Central memory CD8-positive, alpha-beta T cell (primary cell): ENCODE results near the gene STARD8.
"Not testable (repeated sequence)": the region's sequence is repeated elsewhere in the genome, so short reads cannot be mapped to it uniquely, and the experiment has no call there.

Experiments
- ATAC-seq: fragments of 150-1000 bp; cut with Tn5 transposase; replicated peaks from 2 replicates; pipeline ENCODE4 v1.10.0; 2022; ENCODE audit warnings: mild to moderate bottlenecking, moderate FRiP score, moderate number of reproducible peaks; ENCODE audit not compliant: poor library complexity, severe bottlenecking; ENCODE audit errors: extremely low read depth
- DNase-seq, 2 donors: peaks; one replicate each; pipeline ENCODE4 v3.0.0; 2021; ENCODE audit warnings: low spot score in 2 of 2
- H3K27ac Mint-ChIP-seq: one replicate; pipeline ENCODE4 v1.8.0; 2022; ENCODE audit warnings: low read depth, mild to moderate bottlenecking, moderate library complexity, mixed read lengths
- H3K27me3 Mint-ChIP-seq: one replicate; pipeline ENCODE4 v1.8.0; 2022; ENCODE audit warnings: mixed read lengths
- H3K36me3 Mint-ChIP-seq: one replicate; pipeline ENCODE4 v1.8.0; 2022; ENCODE audit warnings: mild to moderate bottlenecking, moderate library complexity, mixed read lengths; ENCODE audit not compliant: insufficient read depth
- H3K4me1 Mint-ChIP-seq: one replicate; pipeline ENCODE4 v1.8.0; 2022; ENCODE audit warnings: mixed read lengths
- H3K4me3 Mint-ChIP-seq: one replicate; pipeline ENCODE4 v1.8.0; 2022; ENCODE audit warnings: mild to moderate bottlenecking, moderate library complexity, mixed read lengths
- H3K9me3 Mint-ChIP-seq: one replicate; pipeline ENCODE4 v1.8.0; 2022; ENCODE audit warnings: mixed read lengths

The STARD8 gene, protein sequence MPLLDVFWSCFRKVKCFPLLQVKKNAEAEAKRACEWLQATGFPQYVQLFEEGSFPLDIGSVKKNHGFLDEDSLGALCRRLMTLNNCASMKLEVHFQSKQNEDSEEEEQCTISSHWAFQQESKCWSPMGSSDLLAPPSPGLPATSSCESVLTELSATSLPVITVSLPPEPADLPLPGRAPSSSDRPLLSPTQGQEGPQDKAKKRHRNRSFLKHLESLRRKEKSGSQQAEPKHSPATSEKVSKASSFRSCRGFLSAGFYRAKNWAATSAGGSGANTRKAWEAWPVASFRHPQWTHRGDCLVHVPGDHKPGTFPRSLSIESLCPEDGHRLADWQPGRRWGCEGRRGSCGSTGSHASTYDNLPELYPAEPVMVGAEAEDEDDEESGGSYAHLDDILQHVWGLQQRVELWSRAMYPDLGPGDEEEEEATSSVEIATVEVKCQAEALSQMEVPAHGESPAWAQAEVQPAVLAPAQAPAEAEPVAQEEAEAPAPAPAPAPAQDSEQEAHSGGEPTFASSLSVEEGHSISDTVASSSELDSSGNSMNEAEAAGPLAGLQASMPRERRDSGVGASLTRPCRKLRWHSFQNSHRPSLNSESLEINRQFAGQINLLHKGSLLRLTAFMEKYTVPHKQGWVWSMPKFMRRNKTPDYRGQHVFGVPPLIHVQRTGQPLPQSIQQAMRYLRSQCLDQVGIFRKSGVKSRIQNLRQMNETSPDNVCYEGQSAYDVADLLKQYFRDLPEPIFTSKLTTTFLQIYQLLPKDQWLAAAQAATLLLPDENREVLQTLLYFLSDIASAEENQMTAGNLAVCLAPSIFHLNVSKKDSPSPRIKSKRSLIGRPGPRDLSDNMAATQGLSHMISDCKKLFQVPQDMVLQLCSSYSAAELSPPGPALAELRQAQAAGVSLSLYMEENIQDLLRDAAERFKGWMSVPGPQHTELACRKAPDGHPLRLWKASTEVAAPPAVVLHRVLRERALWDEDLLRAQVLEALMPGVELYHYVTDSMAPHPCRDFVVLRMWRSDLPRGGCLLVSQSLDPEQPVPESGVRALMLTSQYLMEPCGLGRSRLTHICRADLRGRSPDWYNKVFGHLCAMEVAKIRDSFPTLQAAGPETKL

DNA sequence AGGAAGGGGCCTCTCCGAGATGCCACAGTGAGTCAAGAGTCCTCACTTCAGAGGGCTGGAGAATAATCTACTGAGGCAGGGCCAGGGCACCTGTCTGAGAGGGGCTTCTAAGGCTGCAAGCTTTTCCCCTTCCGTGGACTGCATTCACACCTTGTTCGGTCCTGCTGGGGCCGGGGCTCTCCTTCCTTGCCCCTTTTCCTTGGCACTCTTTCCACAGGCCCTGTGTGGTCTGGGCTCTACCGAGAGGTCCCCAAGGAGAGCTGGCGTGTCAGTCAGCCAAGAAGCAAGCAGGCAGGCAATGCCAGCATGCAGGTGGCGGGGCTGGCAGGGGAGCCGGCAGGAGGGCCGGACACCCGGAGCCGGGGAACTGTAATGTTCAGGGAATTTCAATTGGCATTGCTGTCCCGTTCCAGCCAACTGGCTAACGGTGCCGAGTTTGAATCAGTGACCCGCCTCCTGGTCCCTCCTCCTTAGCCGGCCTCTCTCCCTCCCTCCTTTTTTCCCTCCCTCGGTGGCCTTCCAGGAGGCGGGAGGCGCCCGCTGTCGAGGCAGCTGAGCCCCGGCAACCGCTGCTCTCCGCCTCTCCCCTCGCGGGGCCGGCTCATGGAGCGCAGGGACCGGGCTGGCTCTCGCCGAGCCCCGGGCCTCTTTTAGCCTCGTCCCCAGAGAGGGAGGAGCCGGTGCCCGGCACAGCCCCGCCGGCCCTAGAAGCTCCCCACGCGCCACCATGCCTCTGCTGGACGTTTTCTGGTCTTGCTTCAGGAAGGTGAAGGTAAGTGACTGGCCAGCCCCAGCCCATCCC is at the start of gene STARD8:
TSS of gene STARD8 (plus strand) at position 511 of the 802 bp plus-strand sequence. CDS start at position 728, 217 bp downstream.
- H3K9me3 Mint-ChIP-seq, result no peaks in the 10 kb centered on the region

DNA sequence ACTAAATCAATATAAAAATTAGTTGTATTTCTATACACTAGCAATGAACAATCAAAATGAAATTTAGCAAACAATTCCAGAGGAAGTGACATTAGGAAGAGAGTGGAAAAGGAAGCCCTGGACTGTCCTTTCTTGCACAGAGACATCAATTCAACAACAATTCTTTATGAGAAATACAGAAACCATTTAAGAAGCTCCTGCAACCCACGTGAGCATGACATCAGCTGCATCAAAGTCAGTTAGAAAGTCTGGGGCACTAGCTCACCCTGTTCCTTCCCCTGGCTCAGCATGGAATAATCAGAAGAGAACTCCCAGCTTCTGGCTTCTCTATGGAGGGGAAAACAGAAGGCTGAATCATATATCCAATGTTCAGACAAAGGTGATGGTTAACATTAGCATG is 48.6 kb upstream of the STARD8 start:
- ATAC-seq (no peak), DNase-seq (no peak)
- Mint-ChIP-seq H3K27me3 (no peaks in the 10 kb centered on the region), H3K4me3 (no peak overlapping the region), H3K4me1 (no peaks in the 10 kb centered on the region), H3K9me3 (peaks cover 20% of the 10 kb centered on the region), H3K27ac (no peak overlapping the region), H3K36me3 (peaks cover 2% of the 10 kb centered on the region)

More for the DNA sequence above, at the start of gene STARD8:
- H3K27me3 Mint-ChIP-seq, result peaks cover 18% of the 10 kb centered on the region
- no peaks in the 10 kb centered on the region for H3K36me3 Mint-ChIP-seq
- H3K27ac Mint-ChIP-seq, result no peak within 1 kb of the TSS
- H3K4me3 Mint-ChIP-seq, result no peak within 1 kb of the TSS
- no peak for ATAC-seq
- DNase-seq, result no peak
- H3K4me1 Mint-ChIP-seq, result no peaks in the 10 kb centered on the region

DNA sequence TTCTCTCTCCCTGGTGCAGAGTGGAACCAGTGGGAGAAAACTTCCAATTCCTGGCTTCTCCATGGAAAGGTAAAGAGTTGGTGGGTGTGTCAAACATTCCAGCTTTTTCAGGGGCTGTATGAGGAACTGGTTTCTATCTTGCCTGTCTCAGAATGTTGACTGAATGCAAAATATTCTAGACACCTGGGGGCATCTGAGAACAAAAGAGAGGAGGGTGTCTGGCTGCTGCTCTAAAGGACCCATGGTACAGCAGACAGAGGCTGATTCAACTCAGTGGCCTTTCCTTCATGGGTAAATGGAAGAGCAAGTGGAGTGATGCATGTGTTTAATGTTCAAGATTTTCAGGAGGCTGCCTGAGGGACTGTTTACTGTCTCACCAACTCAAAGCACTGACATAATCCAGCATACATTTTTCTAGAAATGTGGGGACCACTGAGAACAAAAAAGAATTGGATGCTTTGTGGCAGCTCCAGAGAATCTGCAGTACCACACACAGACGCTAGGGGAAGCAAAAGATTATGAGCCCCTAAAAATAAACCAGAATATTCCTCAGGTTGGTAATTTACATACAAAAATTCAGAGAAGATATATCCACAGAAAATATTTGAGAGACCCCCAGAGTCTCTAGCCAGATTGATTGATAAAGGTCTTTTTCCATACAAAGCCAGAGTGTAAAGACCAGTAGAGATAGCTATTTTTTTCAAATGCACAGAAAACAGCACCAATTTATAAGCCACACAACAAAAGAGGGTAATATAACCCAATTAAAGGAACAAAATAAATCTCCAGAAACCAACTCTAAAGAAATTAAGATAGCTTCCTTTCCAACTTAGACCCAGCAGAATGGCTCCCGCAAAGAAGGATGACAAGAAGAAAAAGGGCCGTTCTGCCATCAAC is 48.0 kb upstream of the STARD8 start:
- no peaks in the 10 kb centered on the region for H3K4me1 Mint-ChIP-seq

DNA sequence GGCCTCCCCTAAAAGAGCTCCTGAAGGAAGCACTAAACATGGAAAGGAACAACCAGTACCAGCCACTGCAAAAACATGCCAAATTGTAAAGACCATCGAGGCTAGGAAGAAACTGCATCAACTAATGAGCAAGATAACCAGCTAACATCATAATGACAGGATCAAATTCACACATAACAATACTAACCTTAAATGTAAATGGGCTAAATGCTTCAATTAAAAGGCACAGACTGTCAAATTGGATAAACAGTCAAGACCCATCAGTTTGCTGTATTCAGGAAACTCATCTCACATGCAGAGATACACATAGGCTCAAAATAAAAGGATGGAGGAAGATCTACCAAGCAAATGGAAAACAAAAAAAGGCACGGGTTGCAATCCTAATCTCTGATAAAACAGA is 43.2 kb upstream of the STARD8 start:
- not testable (repeated sequence) for H3K27me3 Mint-ChIP-seq

More for the DNA sequence above, 48.0 kb upstream of the STARD8 start:
- no peak for DNase-seq
- peaks cover 16% of the 10 kb centered on the region for H3K9me3 Mint-ChIP-seq
- peaks cover 2% of the 10 kb centered on the region for H3K36me3 Mint-ChIP-seq
- ATAC-seq, result no peak
- no peak overlapping the region for H3K4me3 Mint-ChIP-seq
- H3K27me3 Mint-ChIP-seq, result no peaks in the 10 kb centered on the region
- H3K27ac Mint-ChIP-seq, result no peak overlapping the region

DNA sequence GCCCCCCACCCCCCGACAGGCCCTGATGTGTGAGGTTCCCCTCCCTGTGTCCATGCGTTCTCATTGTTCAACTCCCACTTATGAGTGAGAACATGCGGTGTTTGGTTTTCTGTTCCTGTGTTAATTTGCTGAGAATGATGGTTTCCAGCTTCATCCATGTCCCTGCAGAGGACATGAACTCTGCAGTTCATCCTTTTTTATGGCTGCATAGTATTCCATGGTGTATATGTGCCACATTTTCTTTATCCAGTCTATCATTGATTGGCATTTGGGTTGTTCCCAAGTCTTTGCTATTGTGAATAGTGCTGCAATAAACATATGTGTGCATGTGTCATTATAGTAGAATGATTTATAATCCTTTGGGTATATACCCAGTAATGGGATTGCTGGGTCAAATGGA is 32.7 kb upstream of the STARD8 start:
- H3K27me3 Mint-ChIP-seq, H3K4me3 Mint-ChIP-seq, H3K9me3 Mint-ChIP-seq, H3K36me3 Mint-ChIP-seq, DNase-seq, H3K4me1 Mint-ChIP-seq, ATAC-seq, H3K27ac Mint-ChIP-seq: not testable (repeated sequence)

More for the DNA sequence above, 43.2 kb upstream of the STARD8 start:
- H3K4me3 Mint-ChIP-seq, H3K4me1 Mint-ChIP-seq, H3K9me3 Mint-ChIP-seq, H3K27ac Mint-ChIP-seq, H3K36me3 Mint-ChIP-seq, DNase-seq, ATAC-seq: not testable (repeated sequence)

DNA sequence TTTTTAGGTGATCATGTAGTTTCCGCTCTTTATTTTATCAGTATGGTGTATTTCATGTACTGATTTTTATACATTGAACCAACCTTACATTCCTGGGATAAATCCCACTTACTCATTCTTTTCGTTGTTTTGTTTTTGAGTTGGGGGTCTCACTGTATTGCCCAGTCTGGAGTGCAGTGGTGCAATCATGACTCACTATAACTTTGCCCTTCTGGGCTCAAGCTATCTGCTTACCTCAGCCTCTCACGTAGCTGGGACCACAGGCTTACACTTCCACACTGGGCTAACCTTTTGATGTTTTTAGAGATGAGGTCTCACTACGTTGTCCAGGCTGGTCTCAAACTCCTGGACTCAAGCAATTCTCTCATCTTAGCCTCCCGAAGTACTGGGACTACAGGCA is 19.5 kb upstream of the STARD8 start:
- Mint-ChIP-seq H3K4me3 (no peak overlapping the region), H3K4me1 (no peaks in the 10 kb centered on the region), H3K36me3 (no peaks in the 10 kb centered on the region), H3K27ac (no peak overlapping the region), H3K27me3 (peaks cover 17% of the 10 kb centered on the region), H3K9me3 (no peaks in the 10 kb centered on the region)
- ATAC-seq (no peak), DNase-seq (no peak)

DNA sequence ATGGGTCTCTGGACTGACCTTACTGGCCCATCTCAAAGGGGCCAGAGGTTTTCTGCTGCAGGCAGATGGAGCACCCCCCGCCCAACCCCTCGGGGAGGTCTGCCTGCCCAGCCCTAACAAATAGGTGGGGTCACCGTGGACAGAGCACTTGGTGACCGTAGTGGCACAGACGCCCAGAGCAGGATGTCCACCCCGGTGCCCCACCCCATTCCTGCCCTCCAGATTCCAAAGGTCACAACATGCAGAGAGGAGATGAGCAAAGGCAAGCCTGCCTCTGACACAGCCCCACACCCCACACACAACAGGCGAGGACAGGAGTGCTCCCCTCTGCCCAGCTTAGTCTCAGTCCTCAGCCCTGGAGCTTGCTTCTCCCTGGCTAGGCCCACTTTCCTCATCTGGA is 17.5 kb upstream of the STARD8 start:
- not testable (repeated sequence) for ATAC-seq, H3K9me3 Mint-ChIP-seq, H3K4me3 Mint-ChIP-seq, DNase-seq, H3K4me1 Mint-ChIP-seq, H3K36me3 Mint-ChIP-seq, H3K27ac Mint-ChIP-seq
- peaks cover 17% of the 10 kb centered on the region for H3K27me3 Mint-ChIP-seq

DNA sequence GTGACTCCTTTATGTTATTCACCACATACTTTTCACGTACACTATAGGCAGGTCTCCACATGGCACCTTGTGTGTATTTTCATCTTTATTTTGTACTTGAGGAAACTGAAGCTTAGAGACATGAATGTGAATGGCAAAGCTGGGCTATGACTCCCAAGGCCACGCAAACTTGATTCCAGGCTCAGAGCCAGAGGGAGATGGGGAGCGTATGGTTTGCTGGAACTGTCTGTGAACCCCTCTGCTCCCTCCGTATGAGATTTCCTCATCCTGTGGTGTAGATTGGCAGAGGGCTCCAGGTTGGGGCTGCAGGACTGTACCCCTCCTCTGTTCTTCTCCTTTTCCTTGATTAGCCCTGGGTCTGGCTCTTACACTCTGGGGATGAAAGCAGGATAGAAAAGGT is 16.1 kb upstream of the STARD8 start:
- peaks cover 17% of the 10 kb centered on the region for H3K27me3 Mint-ChIP-seq
- H3K9me3 Mint-ChIP-seq, result no peaks in the 10 kb centered on the region
- no peak for DNase-seq
- H3K4me3 Mint-ChIP-seq, result no peak overlapping the region
- no peaks in the 10 kb centered on the region for H3K4me1 Mint-ChIP-seq
- no peaks in the 10 kb centered on the region for H3K36me3 Mint-ChIP-seq
- no peak for ATAC-seq
- no peak overlapping the region for H3K27ac Mint-ChIP-seq

DNA sequence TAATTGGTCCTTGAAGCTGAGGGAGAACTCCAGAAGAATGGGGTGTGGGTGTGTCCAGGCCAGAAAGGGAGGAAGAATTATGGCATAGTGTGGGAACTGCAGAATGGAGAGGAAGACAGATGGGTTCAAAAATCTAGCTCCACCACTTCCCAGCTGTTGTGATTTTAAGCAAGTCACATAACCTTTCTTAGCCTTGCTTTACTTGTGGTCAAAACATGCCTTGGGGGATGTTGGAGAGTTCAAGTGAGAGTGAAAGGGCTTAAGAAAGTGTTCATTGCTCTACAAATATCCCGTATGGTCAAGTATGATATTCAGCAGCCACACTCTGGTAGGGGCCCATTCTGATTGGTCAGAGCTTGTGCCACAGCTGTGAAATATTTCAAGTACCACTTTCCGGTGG is 15.0 kb upstream of the STARD8 start:
- Mint-ChIP-seq H3K4me1 (no peaks in the 10 kb centered on the region), H3K36me3 (no peaks in the 10 kb centered on the region), H3K4me3 (no peak overlapping the region), H3K27ac (no peak overlapping the region), H3K9me3 (no peaks in the 10 kb centered on the region), H3K27me3 (peaks cover 17% of the 10 kb centered on the region)
- ATAC-seq, result no peak
- no peak for DNase-seq

DNA sequence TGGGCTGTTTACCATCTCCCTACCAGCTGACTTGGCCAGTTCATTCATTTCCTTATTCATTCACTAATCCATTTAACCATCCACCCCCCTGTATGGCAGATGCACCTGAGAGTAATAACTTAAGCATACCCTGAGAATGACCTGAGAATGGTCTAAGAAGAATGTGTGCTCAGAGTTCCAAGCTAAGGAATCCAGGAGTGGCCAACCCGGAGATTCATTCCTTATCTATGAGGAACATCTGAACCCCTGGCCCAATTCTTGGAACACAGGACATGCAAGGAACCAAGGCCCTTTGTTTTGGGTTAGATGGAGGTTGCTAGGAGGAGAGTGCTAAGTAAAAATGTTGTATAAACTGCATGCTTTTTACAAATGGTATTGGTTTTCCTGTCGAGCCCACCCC is 13.5 kb upstream of the STARD8 start:
- Mint-ChIP-seq H3K4me1 (no peaks in the 10 kb centered on the region), H3K4me3 (no peak overlapping the region), H3K9me3 (no peaks in the 10 kb centered on the region), H3K36me3 (no peaks in the 10 kb centered on the region), H3K27ac (no peak overlapping the region), H3K27me3 (peaks cover 13% of the 10 kb centered on the region)
- DNase-seq, result no peak
- no peak for ATAC-seq

DNA sequence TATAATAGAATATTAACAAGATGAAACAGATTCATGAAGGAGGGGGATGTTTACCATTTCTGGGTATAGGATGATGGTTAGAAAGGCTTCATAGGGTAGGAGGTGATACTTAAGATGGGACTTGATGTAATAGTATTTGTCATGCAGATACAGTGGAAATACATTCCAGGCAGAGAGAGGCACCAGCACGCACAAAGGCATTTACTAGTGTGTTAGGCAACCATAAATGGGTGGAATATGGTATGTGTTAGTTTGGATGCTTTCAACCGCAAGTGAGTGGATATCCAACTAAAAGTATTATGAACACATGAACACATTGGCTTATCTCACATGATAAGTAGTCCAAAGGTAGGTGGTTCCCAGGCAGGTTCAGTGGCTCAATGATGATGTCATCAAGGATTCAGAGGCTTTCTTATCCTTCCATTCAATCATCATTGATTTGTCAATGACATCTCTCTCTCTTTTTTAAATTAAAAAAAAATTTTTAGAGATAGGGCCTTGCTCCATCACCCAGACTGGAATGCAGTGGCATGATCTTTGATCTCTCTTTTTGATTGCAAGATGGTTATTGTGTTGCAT is 12.7 kb upstream of the STARD8 start:
- Mint-ChIP-seq H3K4me1 (no peaks in the 10 kb centered on the region), H3K36me3 (no peaks in the 10 kb centered on the region), H3K27ac (no peak overlapping the region), H3K27me3 (peaks cover 9% of the 10 kb centered on the region), H3K9me3 (no peaks in the 10 kb centered on the region), H3K4me3 (no peak overlapping the region)
- no peak for DNase-seq
- no peak for ATAC-seq
